NCI-H82 treated with DMSO at 0.1 percent for 48 hours (cell line): ENCODE data around the gene NFATC2.

Source experiments
- DNase-seq: peaks from one replicate; lab custom pipeline; 2025; ENCODE audit not compliant: unreplicated experiment; lab: John Stamatoyannopoulos, UW

NFATC2 gene

GRCh38 chr20:51342510-51343236, 199.8 kb downstream of the NFATC2 start:
- no peak for DNase-seq

DNA sequence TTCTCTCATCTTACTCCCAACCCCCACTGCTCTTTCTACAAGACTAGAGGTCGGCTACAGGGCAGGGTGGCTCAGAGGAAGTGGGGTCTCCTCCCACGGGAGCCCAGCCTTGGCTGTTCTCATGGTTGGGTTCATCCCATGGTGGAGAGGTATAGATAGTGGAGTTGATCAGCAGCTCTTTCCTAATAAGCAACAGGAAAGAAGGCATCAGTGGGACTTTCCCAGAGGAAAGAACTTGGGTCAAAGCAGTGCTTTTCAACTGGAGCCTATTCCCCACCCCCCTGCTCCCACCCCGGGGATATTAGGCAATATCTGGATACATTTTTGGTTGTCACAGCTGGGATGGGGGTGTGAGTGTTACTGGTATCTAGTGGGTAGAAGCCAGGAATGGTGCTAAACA, 200.9 kb downstream of the NFATC2 start:
- DNase-seq, result no peak

DNA sequence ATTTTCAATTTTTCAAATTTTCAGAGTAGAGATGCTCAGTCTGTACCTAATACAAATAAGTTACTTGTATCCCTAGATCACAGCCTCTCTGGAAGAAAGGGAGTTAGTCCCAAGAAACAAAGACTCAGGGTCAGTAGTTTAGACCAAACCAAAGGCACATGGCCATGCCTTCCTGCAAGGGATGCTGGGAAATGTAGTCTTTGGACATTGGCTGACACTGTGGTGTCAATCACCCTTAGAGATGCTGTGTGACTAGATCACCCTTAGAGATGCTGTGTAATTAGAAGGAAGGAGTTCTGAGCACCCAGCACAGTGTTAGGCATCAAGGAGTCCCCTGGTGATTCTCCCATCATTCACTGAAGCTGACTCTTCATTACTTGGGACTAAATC, 202.1 kb downstream of the NFATC2 start:
- DNase-seq, result no peak

GRCh38 chr20:51339721-51340450, 202.6 kb downstream of the NFATC2 start:
- no peak for DNase-seq

DNA sequence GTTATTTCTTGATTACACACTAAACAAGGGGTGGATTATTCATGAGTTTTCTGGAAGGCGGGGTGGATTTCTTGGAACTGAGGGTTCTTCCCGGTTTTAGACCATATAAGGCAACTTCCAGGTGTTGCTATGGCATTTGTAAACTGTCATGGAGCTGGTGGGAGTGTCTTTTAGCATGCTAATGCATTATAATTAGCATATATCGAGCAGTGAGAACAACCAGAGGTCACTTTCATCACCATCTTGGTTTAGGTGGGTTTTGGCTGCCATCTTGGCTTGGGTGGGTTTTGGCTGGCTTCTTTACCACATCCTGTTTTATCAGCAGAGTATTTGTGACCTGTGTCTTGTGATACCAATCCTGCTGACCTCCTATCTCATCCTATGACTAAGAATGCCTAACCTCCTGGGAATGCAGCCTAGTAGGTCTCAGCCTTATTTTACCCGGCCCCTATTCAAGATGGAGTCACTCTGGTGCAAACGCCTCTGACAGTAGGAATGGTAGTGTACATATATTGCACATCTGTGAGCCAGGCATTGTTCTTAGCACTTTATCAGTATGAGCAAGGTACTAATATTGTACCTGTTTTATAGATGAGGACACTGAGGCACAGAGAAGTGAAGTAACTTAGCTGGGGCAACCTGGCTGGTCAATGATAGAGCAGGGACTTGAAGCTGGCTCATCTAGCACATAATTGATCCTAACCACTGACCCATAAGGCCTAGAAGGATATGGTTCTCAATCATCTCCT, 203.7 kb downstream of the NFATC2 start:
- no peak for DNase-seq

DNA sequence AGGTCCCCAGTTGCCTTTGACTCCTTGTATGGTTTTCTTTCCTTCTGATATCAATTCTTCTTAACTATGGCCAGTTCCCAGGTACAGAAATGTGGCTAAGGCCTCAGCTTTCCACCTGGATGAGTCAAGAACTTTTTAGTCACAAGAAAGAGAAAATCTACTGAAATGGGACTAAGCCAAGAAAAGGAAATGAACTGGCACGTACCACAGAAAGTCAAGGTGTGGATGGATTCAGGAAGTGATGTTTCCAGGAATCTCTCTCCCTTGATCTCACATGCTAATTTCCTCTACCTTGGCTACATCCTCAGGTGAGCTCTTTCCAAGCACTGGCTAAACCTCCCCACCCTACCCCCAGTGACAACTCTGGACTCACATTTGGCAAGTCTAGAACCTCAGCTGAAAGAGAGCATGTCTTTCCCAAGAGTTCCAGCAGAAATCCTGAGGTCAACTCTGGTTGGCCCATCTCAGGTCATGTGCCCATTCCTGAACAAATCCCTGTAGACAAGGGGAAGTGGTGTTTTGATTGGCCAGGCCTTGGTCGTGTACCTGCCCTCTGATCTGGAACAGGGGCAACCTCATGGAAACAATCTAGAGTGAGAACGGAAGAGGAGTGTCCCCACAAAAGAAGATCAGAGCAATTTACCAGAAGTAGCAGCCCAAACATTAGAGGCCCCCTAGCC, 205.3 kb downstream of the NFATC2 start:
- no peak for DNase-seq
